ENCODE data around the gene NPBWR2.
A peak's percentile ranks its signal among the peaks of the same experiment; 100 is the strongest.
"Not testable (repeated sequence)": the region's sequence is repeated elsewhere in the genome, so short reads cannot be mapped to it uniquely, and the experiment has no call there.

Gene NPBWR2

GRCh38 chr20:64102647-64103354, 4.6 kb downstream of the NPBWR2 start:
- DNase-seq: no peak

DNA sequence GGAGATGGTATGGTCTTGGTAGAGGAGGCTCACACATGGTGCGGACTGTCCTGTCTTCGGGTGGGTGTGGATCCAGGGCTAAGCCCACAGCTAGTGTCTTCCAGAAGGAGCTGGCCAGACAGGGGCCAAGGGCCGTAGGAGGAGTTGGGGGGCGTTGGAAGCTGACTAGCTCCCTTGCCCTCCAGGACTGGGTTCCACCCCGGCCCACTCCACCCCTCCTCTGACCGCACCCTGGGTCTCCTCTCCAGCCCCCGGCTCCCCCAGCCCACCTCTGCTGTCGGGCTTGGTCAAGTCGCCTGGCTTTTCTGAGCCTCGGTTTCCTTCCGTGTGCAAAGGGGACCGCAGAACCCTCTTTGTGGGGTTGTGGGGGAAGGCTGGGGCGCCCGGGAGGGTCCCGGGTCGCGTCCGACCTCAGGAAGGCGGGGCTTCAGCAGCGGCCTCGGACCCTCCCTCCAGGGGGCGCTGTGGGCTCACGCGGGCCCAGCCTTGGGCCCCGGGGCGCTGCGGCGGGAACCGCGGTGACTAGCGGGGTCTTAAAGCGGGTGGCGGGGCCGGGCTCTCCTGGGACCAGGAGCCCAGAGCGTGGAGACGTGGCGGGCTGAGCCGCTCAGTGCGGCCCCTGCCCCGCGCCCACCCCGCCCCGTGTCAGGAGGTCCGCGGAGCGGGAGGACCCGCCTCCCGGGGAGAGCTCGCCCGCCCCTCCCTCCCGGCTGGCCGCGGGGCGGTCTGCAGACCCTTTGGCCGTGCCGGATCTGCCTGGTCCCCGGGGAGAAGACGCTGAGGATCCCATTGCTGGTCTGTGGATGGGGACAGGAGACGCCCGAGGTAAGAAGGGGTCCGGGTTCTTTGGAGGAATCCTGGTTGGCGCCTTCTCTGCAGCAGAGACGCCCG, 5.4 kb downstream of the NPBWR2 start:
- DNase-seq: peak; percentile 34

DNA sequence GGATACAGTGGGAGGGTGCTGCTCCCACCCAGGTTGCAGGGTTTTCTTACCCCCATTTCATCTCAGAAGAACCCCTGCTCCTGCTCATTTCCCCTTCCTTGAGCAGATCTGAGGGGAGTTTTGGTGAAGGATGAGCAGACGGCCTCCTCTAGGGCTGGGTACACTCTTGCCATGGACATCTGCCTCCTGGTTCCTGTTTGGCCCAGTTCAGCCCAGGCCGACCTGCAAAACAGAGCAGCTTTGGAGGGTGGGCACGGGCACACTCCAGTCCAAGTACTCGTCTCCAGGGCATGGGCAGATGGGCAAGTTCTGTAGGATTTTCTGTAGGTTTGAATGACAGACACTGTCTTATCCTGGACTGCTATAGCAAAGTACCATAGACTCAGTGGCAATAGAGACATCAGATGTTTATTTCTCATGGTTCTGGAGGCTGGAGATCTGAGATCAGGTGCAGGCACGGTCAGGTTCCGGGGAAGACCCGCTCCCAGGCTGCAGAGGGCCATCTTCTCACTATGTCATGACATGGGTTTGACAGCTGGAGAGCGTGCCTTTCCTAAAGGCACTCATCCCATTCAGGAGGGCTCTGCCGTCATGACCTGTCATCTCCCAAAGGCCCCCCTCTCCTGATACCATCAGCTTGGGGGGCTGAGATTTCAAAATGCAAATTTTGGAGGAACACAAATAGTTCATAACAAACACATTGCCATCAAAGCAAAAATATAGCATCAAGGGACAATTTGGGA, 6.2 kb downstream of the NPBWR2 start:
- no peak for DNase-seq

GRCh38 chr20:64100566-64100888, 6.8 kb downstream of the NPBWR2 start:
- DNase-seq: no peak

GRCh38 chr20:64099880-64100565, 7.3 kb downstream of the NPBWR2 start:
- DNase-seq: no peak

DNA sequence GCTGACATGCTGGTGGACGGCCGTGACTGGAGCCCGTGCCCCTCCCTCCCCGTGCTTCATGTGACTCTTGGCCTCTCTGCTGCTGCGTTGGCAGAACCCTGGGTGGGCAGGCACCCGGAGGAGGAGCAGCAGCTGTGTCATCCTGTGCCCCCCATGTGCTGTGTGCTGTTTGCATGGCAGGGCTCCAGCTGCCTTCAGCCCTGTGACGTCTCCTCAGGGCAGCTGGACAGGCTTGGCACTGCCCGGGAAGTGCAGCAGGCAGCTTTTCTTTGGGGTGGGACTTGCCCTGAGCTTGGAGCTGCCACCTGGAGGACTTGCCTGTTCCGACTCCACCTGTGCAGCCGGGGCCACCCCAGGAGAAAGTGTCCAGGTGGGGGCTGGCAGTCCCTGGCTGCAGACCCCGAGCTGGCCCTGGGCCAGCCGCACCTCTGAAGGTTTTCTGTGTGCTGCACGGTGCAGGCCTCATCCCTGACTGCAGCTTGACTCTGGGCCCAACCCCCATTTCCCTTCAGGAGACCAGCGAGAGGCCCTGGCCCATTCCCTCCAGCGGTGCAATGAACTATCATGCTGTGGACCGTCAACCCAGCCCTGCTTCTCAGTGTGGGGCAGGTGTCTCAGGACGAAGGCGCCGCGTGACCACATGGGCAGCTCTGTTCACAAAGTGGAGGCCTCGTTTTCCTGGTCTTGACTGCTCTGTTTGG, 8.1 kb downstream of the NPBWR2 start:
- DNase-seq: no peak

DNA sequence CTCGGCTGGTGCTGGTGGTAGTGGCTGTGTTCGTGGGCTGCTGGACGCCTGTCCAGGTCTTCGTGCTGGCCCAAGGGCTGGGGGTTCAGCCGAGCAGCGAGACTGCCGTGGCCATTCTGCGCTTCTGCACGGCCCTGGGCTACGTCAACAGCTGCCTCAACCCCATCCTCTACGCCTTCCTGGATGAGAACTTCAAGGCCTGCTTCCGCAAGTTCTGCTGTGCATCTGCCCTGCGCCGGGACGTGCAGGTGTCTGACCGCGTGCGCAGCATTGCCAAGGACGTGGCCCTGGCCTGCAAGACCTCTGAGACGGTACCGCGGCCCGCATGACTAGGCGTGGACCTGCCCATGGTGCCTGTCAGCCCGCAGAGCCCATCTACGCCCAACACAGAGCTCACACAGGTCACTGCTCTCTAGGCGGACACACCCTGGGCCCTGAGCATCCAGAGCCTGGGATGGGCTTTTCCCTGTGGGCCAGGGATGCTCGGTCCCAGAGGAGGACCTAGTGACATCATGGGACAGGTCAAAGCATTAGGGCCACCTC, 8.8 kb downstream of the NPBWR2 start:
- DNase-seq: no peak

GRCh38 chr20:64096535-64096934, 10.8 kb downstream of the NPBWR2 start:
- DNase-seq: no peak

GRCh38 chr20:64095927-64096326, 11.4 kb downstream of the NPBWR2 start:
- no peak for DNase-seq

- DNase-seq: no peak
Measured at GRCh38 chr20:64095455-64095854, 11.9 kb downstream of the NPBWR2 start.

- no peak for DNase-seq
Measured at GRCh38 chr20:64093013-64093503, 14.3 kb downstream of the NPBWR2 start.

GRCh38 chr20:64092258-64093012, 14.9 kb downstream of the NPBWR2 start:
- DNase-seq: no peak

GRCh38 chr20:64091770-64092169, 15.6 kb downstream of the NPBWR2 start:
- DNase-seq: no peak

- DNase-seq: no peak
Measured at GRCh38 chr20:64091340-64091739, 16.0 kb downstream of the NPBWR2 start.

DNA sequence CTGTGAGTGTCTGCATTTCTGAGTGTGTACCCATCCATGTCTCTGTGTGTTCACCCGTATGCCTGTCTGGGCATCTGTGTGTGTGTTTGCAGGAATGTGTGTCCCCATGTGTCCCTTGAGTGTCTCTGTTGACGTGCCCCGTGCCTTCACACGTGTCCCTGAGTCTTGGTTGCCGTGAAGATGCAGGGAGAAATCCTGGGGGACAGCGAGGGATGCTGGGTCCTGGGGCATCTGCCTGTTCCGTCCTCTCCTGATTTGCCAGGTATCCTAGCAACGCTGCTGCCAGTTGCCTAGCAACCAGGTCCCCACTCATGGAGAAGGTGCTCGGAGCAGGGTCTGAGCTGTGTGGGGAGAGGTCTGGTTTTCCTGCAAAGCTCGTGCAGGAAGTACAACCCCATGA, 17.2 kb downstream of the NPBWR2 start:
- DNase-seq: no peak

DNA sequence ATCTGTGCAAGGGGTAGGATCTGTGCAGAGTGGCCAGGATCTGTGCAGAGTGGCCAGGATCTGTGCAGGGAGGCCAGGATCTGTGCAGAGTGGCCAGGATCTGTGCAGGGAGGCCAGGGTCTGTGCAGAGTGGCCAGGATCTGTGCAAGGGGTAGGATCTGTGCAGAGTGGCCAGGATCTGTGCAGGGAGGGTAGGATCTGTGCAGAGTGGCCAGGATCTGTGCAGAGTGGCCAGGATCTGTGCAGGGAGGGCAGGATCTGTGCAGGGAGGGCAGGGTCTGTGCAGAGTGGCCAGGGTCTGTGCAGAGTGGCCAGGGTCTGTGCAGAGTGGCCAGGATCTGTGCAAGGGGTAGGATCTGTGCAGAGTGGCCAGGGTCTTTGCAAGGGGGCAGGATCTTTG, 18.8 kb downstream of the NPBWR2 start:
- DNase-seq: not testable (repeated sequence)

- DNase-seq: not testable (repeated sequence)
Measured at GRCh38 chr20:64087226-64087825, 20.0 kb downstream of the NPBWR2 start.

- DNase-seq: no peak
Measured at GRCh38 chr20:64086801-64087200, 20.6 kb downstream of the NPBWR2 start.

DNA sequence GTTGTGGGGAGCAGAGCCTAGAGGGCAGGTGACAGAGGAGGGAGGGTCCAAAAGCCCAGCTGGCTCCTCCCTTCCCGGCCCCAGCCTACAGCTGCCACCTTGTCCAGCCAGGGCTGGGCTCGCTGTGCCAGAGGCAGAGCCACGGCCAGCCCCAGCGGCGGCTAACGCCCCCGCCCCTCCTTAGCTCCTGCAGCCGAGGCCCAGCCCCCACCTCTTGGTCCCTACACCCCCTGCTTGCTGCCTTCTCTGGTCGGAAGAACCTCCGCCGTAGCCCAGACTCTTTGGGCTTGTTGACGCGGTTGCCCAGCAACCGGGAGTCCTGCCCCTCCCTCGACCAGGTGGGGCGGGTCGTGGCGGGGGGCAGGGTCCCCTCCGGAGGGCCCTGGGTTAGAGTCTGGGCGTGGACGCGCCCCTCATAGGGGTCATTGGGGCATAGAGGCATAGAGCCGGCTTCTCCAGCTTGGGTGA, 22.6 kb downstream of the NPBWR2 start:
- no peak for DNase-seq
